ENCODE measurements around the gene SYDE2. TPM values are rescaled to one million over a fixed set of nuclear protein-coding genes. Genes with fewer than 3 reads are reported as not detected.

The SYDE2 gene
- polyA plus RNA-seq, 1 donor: 6.2 TPM

- 100% methylated on average over 1 of the region's 2 CpGs for WGBS (ENCODE audit: insufficient coverage, low lambda C conversion rate)
- no peak for DNase-seq
- Histone ChIP-seq H3K36me3 (ENCODE audit: control insufficient read depth, insufficient read depth, low read length) (peaks cover 2% of the 10 kb centered on the region), H3K27me3 (ENCODE audit: control insufficient read depth, insufficient read depth, low read length) (no peaks in the 10 kb centered on the region), H3K27ac (ENCODE audit: low read length) (no peak overlapping the region), H3K9me3 (ENCODE audit: control insufficient read depth, low read depth, low read length) (no peaks in the 10 kb centered on the region), H3K4me3 (ENCODE audit: low read length) (no peak overlapping the region), H3K4me1 (ENCODE audit: control insufficient read depth, insufficient read depth, low read length) (no peaks in the 10 kb centered on the region)
Observed at GRCh38 chr1:85178396-85178795, 22.4 kb downstream of the SYDE2 start.

GRCh38 chr1:85174503-85174902, 26.3 kb downstream of the SYDE2 start:
- Histone ChIP-seq H3K27me3 (ENCODE audit: control insufficient read depth, insufficient read depth, low read length) (no peaks in the 10 kb centered on the region), H3K36me3 (ENCODE audit: control insufficient read depth, insufficient read depth, low read length) (peaks cover 4% of the 10 kb centered on the region), H3K4me3 (ENCODE audit: low read length) (no peak overlapping the region), H3K27ac (ENCODE audit: low read length) (no peak overlapping the region), H3K9me3 (ENCODE audit: control insufficient read depth, low read depth, low read length) (no peaks in the 10 kb centered on the region), H3K4me1 (ENCODE audit: control insufficient read depth, insufficient read depth, low read length) (no peaks in the 10 kb centered on the region)
- DNase-seq: no peak
- WGBS (ENCODE audit: insufficient coverage, low lambda C conversion rate): 100% methylated on average over 1 of the region's 1 CpG

GRCh38 chr1:85172684-85173337, 28.0 kb downstream of the SYDE2 start:
- Histone ChIP-seq H3K4me3 (ENCODE audit: low read length) (no peak overlapping the region), H3K4me1 (ENCODE audit: control insufficient read depth, insufficient read depth, low read length) (no peaks in the 10 kb centered on the region), H3K27ac (ENCODE audit: low read length) (no peak overlapping the region), H3K27me3 (ENCODE audit: control insufficient read depth, insufficient read depth, low read length) (no peaks in the 10 kb centered on the region), H3K9me3 (ENCODE audit: control insufficient read depth, low read depth, low read length) (no peaks in the 10 kb centered on the region), H3K36me3 (ENCODE audit: control insufficient read depth, insufficient read depth, low read length) (peaks cover 10% of the 10 kb centered on the region)
- DNase-seq: no peak
- no CpG with 5 or more reads among the region's 4 CpGs for WGBS (ENCODE audit: insufficient coverage, low lambda C conversion rate)

GRCh38 chr1:85171721-85172120, 29.1 kb downstream of the SYDE2 start:
- H3K36me3 ChIP-seq (ENCODE audit: control insufficient read depth, insufficient read depth, low read length): peaks cover 10% of the 10 kb centered on the region
- no peak overlapping the region for H3K4me3 ChIP-seq (ENCODE audit: low read length)
- WGBS (ENCODE audit: insufficient coverage, low lambda C conversion rate): 100% methylated on average over 1 of the region's 1 CpG
- H3K27ac ChIP-seq (ENCODE audit: low read length): no peak overlapping the region
- H3K4me1 ChIP-seq (ENCODE audit: control insufficient read depth, insufficient read depth, low read length): no peaks in the 10 kb centered on the region
- H3K9me3 ChIP-seq (ENCODE audit: control insufficient read depth, low read depth, low read length): no peaks in the 10 kb centered on the region
- no peaks in the 10 kb centered on the region for H3K27me3 ChIP-seq (ENCODE audit: control insufficient read depth, insufficient read depth, low read length)
- DNase-seq: no peak

GRCh38 chr1:85168884-85169283, 31.9 kb downstream of the SYDE2 start:
- Histone ChIP-seq H3K4me1 (ENCODE audit: control insufficient read depth, insufficient read depth, low read length) (no peaks in the 10 kb centered on the region), H3K27me3 (ENCODE audit: control insufficient read depth, insufficient read depth, low read length) (no peaks in the 10 kb centered on the region), H3K36me3 (ENCODE audit: control insufficient read depth, insufficient read depth, low read length) (peaks cover 15% of the 10 kb centered on the region), H3K4me3 (ENCODE audit: low read length) (no peak overlapping the region), H3K27ac (ENCODE audit: low read length) (no peak overlapping the region), H3K9me3 (ENCODE audit: control insufficient read depth, low read depth, low read length) (no peaks in the 10 kb centered on the region)
- DNase-seq: no peak
- WGBS (ENCODE audit: insufficient coverage, low lambda C conversion rate): 80% methylated on average over 1 of the region's 1 CpG

- Histone ChIP-seq H3K4me1 (ENCODE audit: control insufficient read depth, insufficient read depth, low read length) (no peaks in the 10 kb centered on the region), H3K4me3 (ENCODE audit: low read length) (no peak overlapping the region), H3K27ac (ENCODE audit: low read length) (no peak overlapping the region), H3K36me3 (ENCODE audit: control insufficient read depth, insufficient read depth, low read length) (peaks cover 14% of the 10 kb centered on the region), H3K9me3 (ENCODE audit: control insufficient read depth, low read depth, low read length) (no peaks in the 10 kb centered on the region), H3K27me3 (ENCODE audit: control insufficient read depth, insufficient read depth, low read length) (no peaks in the 10 kb centered on the region)
- 100% methylated on average over 1 of the region's 1 CpG for WGBS (ENCODE audit: insufficient coverage, low lambda C conversion rate)
- no peak for DNase-seq
Observed at GRCh38 chr1:85166351-85166750, 34.5 kb downstream of the SYDE2 start.

- WGBS (ENCODE audit: insufficient coverage, low lambda C conversion rate): 88% methylated on average over 3 of the region's 5 CpGs
- Histone ChIP-seq H3K4me3 (ENCODE audit: low read length) (no peak overlapping the region), H3K4me1 (ENCODE audit: control insufficient read depth, insufficient read depth, low read length) (no peaks in the 10 kb centered on the region), H3K9me3 (ENCODE audit: control insufficient read depth, low read depth, low read length) (no peaks in the 10 kb centered on the region), H3K27me3 (ENCODE audit: control insufficient read depth, insufficient read depth, low read length) (no peaks in the 10 kb centered on the region), H3K36me3 (ENCODE audit: control insufficient read depth, insufficient read depth, low read length) (peaks cover 2% of the 10 kb centered on the region), H3K27ac (ENCODE audit: low read length) (no peak overlapping the region)
- no peak for DNase-seq
Observed at GRCh38 chr1:85158910-85159309, 41.9 kb downstream of the SYDE2 start.

- Histone ChIP-seq H3K36me3 (ENCODE audit: control insufficient read depth, insufficient read depth, low read length) (no peaks in the 10 kb centered on the region), H3K27ac (ENCODE audit: low read length) (no peak overlapping the region), H3K9me3 (ENCODE audit: control insufficient read depth, low read depth, low read length) (no peaks in the 10 kb centered on the region), H3K4me3 (ENCODE audit: low read length) (no peak overlapping the region), H3K4me1 (ENCODE audit: control insufficient read depth, insufficient read depth, low read length) (no peaks in the 10 kb centered on the region), H3K27me3 (ENCODE audit: control insufficient read depth, insufficient read depth, low read length) (no peaks in the 10 kb centered on the region)
- no peak for DNase-seq
Observed at GRCh38 chr1:85157436-85157835, 43.4 kb downstream of the SYDE2 start.

GRCh38 chr1:85153149-85153891, 47.5 kb downstream of the SYDE2 start:
- Histone ChIP-seq H3K27me3 (ENCODE audit: control insufficient read depth, insufficient read depth, low read length) (no peaks in the 10 kb centered on the region), H3K9me3 (ENCODE audit: control insufficient read depth, low read depth, low read length) (no peaks in the 10 kb centered on the region), H3K4me1 (ENCODE audit: control insufficient read depth, insufficient read depth, low read length) (no peaks in the 10 kb centered on the region), H3K4me3 (ENCODE audit: low read length) (no peak overlapping the region), H3K36me3 (ENCODE audit: control insufficient read depth, insufficient read depth, low read length) (no peaks in the 10 kb centered on the region), H3K27ac (ENCODE audit: low read length) (no peak overlapping the region)
- WGBS (ENCODE audit: insufficient coverage, low lambda C conversion rate): no CpG with 5 or more reads among the region's 4 CpGs
- peak; percentile 23 to 71 for DNase-seq

GRCh38 chr1:85151446-85151845, 49.4 kb downstream of the SYDE2 start:
- WGBS (ENCODE audit: insufficient coverage, low lambda C conversion rate): 13% methylated on average over 3 of the region's 4 CpGs

GRCh38 chr1:85149805-85150204, 51.0 kb downstream of the SYDE2 start:
- WGBS (ENCODE audit: insufficient coverage, low lambda C conversion rate): no CpG with 5 or more reads among the region's 2 CpGs
- Histone ChIP-seq H3K9me3 (ENCODE audit: control insufficient read depth, low read depth, low read length) (no peaks in the 10 kb centered on the region), H3K4me3 (ENCODE audit: low read length) (no peak overlapping the region), H3K36me3 (ENCODE audit: control insufficient read depth, insufficient read depth, low read length) (no peaks in the 10 kb centered on the region), H3K27ac (ENCODE audit: low read length) (no peak overlapping the region), H3K4me1 (ENCODE audit: control insufficient read depth, insufficient read depth, low read length) (no peaks in the 10 kb centered on the region), H3K27me3 (ENCODE audit: control insufficient read depth, insufficient read depth, low read length) (no peaks in the 10 kb centered on the region)
- no peak for DNase-seq

More at GRCh38 chr1:85151446-85151845, 49.4 kb downstream of the SYDE2 start:
- Histone ChIP-seq H3K9me3 (ENCODE audit: control insufficient read depth, low read depth, low read length) (no peaks in the 10 kb centered on the region), H3K36me3 (ENCODE audit: control insufficient read depth, insufficient read depth, low read length) (no peaks in the 10 kb centered on the region), H3K27me3 (ENCODE audit: control insufficient read depth, insufficient read depth, low read length) (no peaks in the 10 kb centered on the region), H3K4me1 (ENCODE audit: control insufficient read depth, insufficient read depth, low read length) (no peaks in the 10 kb centered on the region), H3K27ac (ENCODE audit: low read length) (no peak overlapping the region), H3K4me3 (ENCODE audit: low read length) (no peak overlapping the region)
- no peak for DNase-seq

Data from large intestine (tissue), 3 donors.